HepG2 (cell line): ENCODE results near the gene PKP4.

Experiments
- CTCF ChIP-seq: sonication (generic); formaldehyde crosslinking; IDR thresholded peaks from 2 replicates; pipeline ENCODE4 v1.5.0; 2020; ENCODE audit warnings: mild to moderate bottlenecking, missing genetic modification reagents, moderate library complexity
- JARID2 ChIP-seq: sonication (generic); formaldehyde crosslinking; IDR thresholded peaks from 2 replicates; pipeline ENCODE4 v1.8.1; 2023; ENCODE audit warnings: missing genetic modification reagents, inconsistent platforms; ENCODE audit not compliant: insufficient replicate concordance
- SKI ChIP-seq: fragments of 450-650 bp; IDR thresholded peaks from one replicate; pipeline ENCODE4 v1.6.1; 2018; ENCODE audit warnings: mild to moderate bottlenecking; ENCODE audit not compliant: partially characterized antibody
- TSC22D2 ChIP-seq: sonication (generic); formaldehyde crosslinking; IDR thresholded peaks from 2 replicates; pipeline ENCODE4 v1.5.1; 2020; ENCODE audit warnings: missing genetic modification reagents, mild to moderate bottlenecking, borderline replicate concordance
- YY1 ChIP-seq: IDR thresholded peaks from 2 replicates; pipeline ENCODE4 v1.6.1; 2011; ENCODE audit warnings: low read length, low read depth, moderate library complexity, mild to moderate bottlenecking; ENCODE audit not compliant: insufficient read depth, insufficient replicate concordance
- ZNF660 ChIP-seq: sonication (generic); formaldehyde crosslinking; IDR thresholded peaks from 2 replicates; pipeline ENCODE4 v1.5.1; 2020; ENCODE audit warnings: mild to moderate bottlenecking, low read depth, missing genetic modification reagents, borderline replicate concordance

- TF ChIP-seq JARID2 (no peak), YY1 (no peak), TSC22D2 (no peak), ZNF660 (CRISPR knock-in tag) (no peak), CTCF (CRISPR knock-in tag) (no peak), SKI (no peak)
Measured at GRCh38 chr2:158603986-158604385, 147.2 kb downstream of the PKP4 start.
